ENCODE data around the gene TRMT10C. TPM values are rescaled to one million over a fixed set of nuclear protein-coding genes. Genes with fewer than 3 reads are reported as not detected.

TRMT10C gene
- polyA plus RNA-seq, 1 of the 3 experiments (the other 2 are of a cell fraction): 13.7 TPM

- no peaks in the 10 kb centered on the region for H3K9me3 ChIP-seq
- ChIA-PET POLR2A (no interaction called here), CTCF (no interaction called here)
- H3K27ac ChIP-seq (ENCODE audit: low read depth in 2 of 2, low read length in 1 of 2): no peak overlapping the region
- no peaks in the 10 kb centered on the region for H3K79me2 ChIP-seq (ENCODE audit: insufficient read depth)
- TF ChIP-seq MXI1 (IDR thresholded peaks at IDR 0.05; ENCODE audit: low read depth, low read length) (no peak), FOSL2 (IDR thresholded peaks at IDR 0.05; ENCODE audit: borderline replicate concordance, low read depth) (0 out of 2 replicates have a peak, but pooled peaks have one; percentile 20)
- WGBS (ENCODE audit: low lambda C conversion rate): 10% methylated on average over 2 of the region's 2 CpGs
- no peak overlapping the region for H3K9ac ChIP-seq
- no peak overlapping the region for H3K4me2 ChIP-seq
- no peaks in the 10 kb centered on the region for H3K27me3 ChIP-seq (ENCODE audit: insufficient read depth)
- H4K20me1 ChIP-seq (ENCODE audit: insufficient read depth): no peaks in the 10 kb centered on the region
- H3K9me2 ChIP-seq: no peaks in the 10 kb centered on the region
- H2AFZ ChIP-seq (ENCODE audit: low read depth): no peak overlapping the region
- no peaks in the 10 kb centered on the region; a peak in 1 of 4 replicates for H3K4me1 ChIP-seq (ENCODE audit: control insufficient read depth in 1 of 2, insufficient read depth in 2 of 2, low read depth in 1 of 2, low read length in 1 of 2)
- no peak for DNase-seq
- H3K36me3 ChIP-seq (replicated peaks in 1 of 2; ENCODE audit: control insufficient read depth in 1 of 2, insufficient read depth in 2 of 2, low read length in 1 of 2): no peaks in the 10 kb centered on the region
- no peak overlapping the region for H3K4me3 ChIP-seq (ENCODE audit: low read depth in 2 of 2, low read length in 1 of 2)
- peaks cover 4% of the 10 kb centered on the region for H3F3A ChIP-seq (replicated peaks; ENCODE audit: insufficient read depth)
Measured at GRCh38 chr3:101531473-101532086, 30.1 kb upstream of the TRMT10C start.

- H2AFZ ChIP-seq (ENCODE audit: low read depth): no peak overlapping the region; the same call in 1 of the 2 replicates
Measured at GRCh38 chr3:101532783-101533602, 28.7 kb upstream of the TRMT10C start.

GRCh38 chr3:101533603-101533968 is 28.1 kb upstream of the TRMT10C start:
- CTCF ChIA-PET: no interaction called here
- Histone ChIP-seq H3K9me2 (no peaks in the 10 kb centered on the region), H4K20me1 (ENCODE audit: insufficient read depth) (no peaks in the 10 kb centered on the region), H3K9me3 (no peaks in the 10 kb centered on the region), H2AFZ (ENCODE audit: low read depth) (no peak overlapping the region), H3F3A (replicated peaks; ENCODE audit: insufficient read depth) (peaks cover 4% of the 10 kb centered on the region), H3K9ac (no peak overlapping the region), H3K4me1 (ENCODE audit: control insufficient read depth in 1 of 2, insufficient read depth in 2 of 2, low read depth in 1 of 2, low read length in 1 of 2) (no peaks in the 10 kb centered on the region; a peak in 1 of 4 replicates), H3K4me2 (no peak overlapping the region), H3K79me2 (ENCODE audit: insufficient read depth) (no peaks in the 10 kb centered on the region), H3K4me3 (ENCODE audit: low read depth in 2 of 2, low read length in 1 of 2) (no peak overlapping the region), H3K36me3 (replicated peaks in 1 of 2; ENCODE audit: control insufficient read depth in 1 of 2, insufficient read depth in 2 of 2, low read length in 1 of 2) (no peaks in the 10 kb centered on the region), H3K27ac (ENCODE audit: low read depth in 2 of 2, low read length in 1 of 2) (no peak overlapping the region), H3K27me3 (ENCODE audit: insufficient read depth) (no peaks in the 10 kb centered on the region)
- no peak for DNase-seq
- 91% methylated on average over 1 of the region's 1 CpG for WGBS (ENCODE audit: low lambda C conversion rate)
- TF ChIP-seq RAD21 (IDR thresholded peaks at IDR 0.05; ENCODE audit: low read length): no peak
- no peak for TF ChIP-seq GABPA (IDR thresholded peaks at IDR 0.05; ENCODE audit: low read depth)
- TF ChIP-seq POLR2AphosphoS5 (IDR thresholded peaks at IDR 0.05; ENCODE audit: low read depth, low read length): no peak
- no peak for TF ChIP-seq PBX3 (IDR thresholded peaks at IDR 0.05)
- no peak for TF ChIP-seq SIN3A (IDR thresholded peaks at IDR 0.05; ENCODE audit: borderline replicate concordance, low read depth, low read length)
- TF ChIP-seq MAX (IDR thresholded peaks at IDR 0.05; ENCODE audit: low read depth): no peak
- POLR2A ChIA-PET: no interaction called here

More at GRCh38 chr3:101532783-101533602, 28.7 kb upstream of the TRMT10C start:
- H3K27me3 ChIP-seq (ENCODE audit: insufficient read depth): no peaks in the 10 kb centered on the region
- H3K4me1 ChIP-seq (ENCODE audit: control insufficient read depth in 1 of 2, insufficient read depth in 2 of 2, low read depth in 1 of 2, low read length in 1 of 2): no peaks in the 10 kb centered on the region; a peak in 1 of 4 replicates
- 32% methylated on average over 9 of the region's 9 CpGs for WGBS (ENCODE audit: low lambda C conversion rate)
- ChIA-PET CTCF (no interaction called here), POLR2A (no interaction called here)
- H3K4me3 ChIP-seq (ENCODE audit: low read depth in 2 of 2, low read length in 1 of 2): no peak overlapping the region
- H3K9me3 ChIP-seq: no peaks in the 10 kb centered on the region
- no peaks in the 10 kb centered on the region for H3K36me3 ChIP-seq (replicated peaks in 1 of 2; ENCODE audit: control insufficient read depth in 1 of 2, insufficient read depth in 2 of 2, low read length in 1 of 2)
- no peaks in the 10 kb centered on the region for H3K9me2 ChIP-seq
- TF ChIP-seq TEAD4 (IDR thresholded peaks at IDR 0.05; ENCODE audit: borderline replicate concordance, insufficient read depth) (no peak), FOSL2 (IDR thresholded peaks at IDR 0.05; ENCODE audit: borderline replicate concordance, low read depth) (no peak), PBX3 (IDR thresholded peaks at IDR 0.05) (no peak), YY1 (IDR thresholded peaks at IDR 0.05; ENCODE audit: low read depth) (no peak), CHD2 (IDR thresholded peaks at IDR 0.05; ENCODE audit: low read length, partially characterized antibody) (no peak), EZH2phosphoT487 (IDR thresholded peaks at IDR 0.05; ENCODE audit: borderline replicate concordance, low read depth) (no peak), NRF1 (IDR thresholded peaks at IDR 0.05; ENCODE audit: low read depth, low read length) (no peak), TAF1 (IDR thresholded peaks at IDR 0.05; ENCODE audit: borderline replicate concordance, low read depth, low read length) (no peak), FOXM1 (IDR thresholded peaks at IDR 0.05; ENCODE audit: low read depth) (no peak)
- DNase-seq: no peak
- H3K9ac ChIP-seq: no peak overlapping the region
- H3F3A ChIP-seq (replicated peaks; ENCODE audit: insufficient read depth): peaks cover 4% of the 10 kb centered on the region
- H4K20me1 ChIP-seq (ENCODE audit: insufficient read depth): no peaks in the 10 kb centered on the region
- H3K4me2 ChIP-seq: no peak overlapping the region
- H3K79me2 ChIP-seq (ENCODE audit: insufficient read depth): no peaks in the 10 kb centered on the region
- H3K27ac ChIP-seq (ENCODE audit: low read depth in 2 of 2, low read length in 1 of 2): no peak overlapping the region
